ENCODE results near the gene NXN.

The NXN gene

DNA sequence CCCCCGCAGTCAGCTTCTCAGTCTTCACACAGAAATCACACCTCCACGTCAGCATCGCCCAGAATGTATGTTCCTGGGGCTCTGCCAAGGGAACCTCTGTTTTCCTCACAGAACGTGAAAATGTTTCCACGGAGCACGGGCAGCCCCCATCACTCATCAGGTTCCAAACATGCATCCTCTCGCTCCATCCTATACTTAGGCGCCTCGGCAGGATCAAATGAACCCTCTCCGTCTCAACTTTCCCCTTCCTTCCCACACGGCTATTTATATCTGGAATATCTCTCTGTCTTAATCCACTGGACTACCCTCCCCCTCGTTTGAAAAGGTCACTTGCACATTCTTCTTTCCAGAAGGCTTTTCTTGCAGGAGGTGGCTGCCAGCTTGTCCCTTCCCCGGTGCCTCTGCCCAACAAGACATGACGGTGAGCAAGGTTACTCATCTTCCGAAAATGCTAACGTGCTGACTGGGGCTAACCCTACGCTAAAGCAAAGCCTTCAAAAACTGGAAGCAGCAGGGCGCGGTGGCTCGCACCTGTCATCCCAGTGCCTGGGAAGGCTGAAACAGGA, 21.6 kb downstream of the NXN start:
- no peak for DNase-seq

- DNase-seq, result no peak
These were observed 22.7 kb downstream of the NXN start for GRCh38 chr17:956905-957304.

- no peak for DNase-seq
These were observed 25.0 kb downstream of the NXN start for GRCh38 chr17:954431-955164.

- DNase-seq, result no peak
These were observed 25.8 kb downstream of the NXN start for GRCh38 chr17:953767-954166.

DNA sequence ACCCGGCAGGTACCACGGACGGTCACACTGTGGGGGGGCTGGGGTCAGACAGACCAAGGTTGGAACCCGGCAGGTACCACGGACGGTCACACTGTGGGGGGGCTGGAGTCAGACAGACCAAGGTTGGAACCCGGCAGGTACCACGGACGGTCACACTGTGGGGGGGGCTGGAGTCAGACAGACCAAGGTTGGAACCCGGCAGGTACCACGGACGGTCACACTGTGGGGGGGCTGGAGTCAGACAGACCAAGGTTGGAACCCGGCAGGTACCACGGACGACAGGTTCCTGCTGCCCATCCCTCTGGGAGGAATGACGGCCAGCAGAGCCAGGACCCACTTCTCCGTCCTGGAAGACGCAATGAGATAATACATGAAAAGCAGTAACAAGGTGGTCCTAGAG, 27.0 kb downstream of the NXN start:
- DNase-seq, result peak in 3 of 56 donors; percentile 13 to 32 (median 32)

- no peak for DNase-seq
These were observed 28.0 kb downstream of the NXN start for GRCh38 chr17:951325-952132.

GRCh38 chr17:949623-950303, 29.8 kb downstream of the NXN start:
- DNase-seq, result no peak

DNA sequence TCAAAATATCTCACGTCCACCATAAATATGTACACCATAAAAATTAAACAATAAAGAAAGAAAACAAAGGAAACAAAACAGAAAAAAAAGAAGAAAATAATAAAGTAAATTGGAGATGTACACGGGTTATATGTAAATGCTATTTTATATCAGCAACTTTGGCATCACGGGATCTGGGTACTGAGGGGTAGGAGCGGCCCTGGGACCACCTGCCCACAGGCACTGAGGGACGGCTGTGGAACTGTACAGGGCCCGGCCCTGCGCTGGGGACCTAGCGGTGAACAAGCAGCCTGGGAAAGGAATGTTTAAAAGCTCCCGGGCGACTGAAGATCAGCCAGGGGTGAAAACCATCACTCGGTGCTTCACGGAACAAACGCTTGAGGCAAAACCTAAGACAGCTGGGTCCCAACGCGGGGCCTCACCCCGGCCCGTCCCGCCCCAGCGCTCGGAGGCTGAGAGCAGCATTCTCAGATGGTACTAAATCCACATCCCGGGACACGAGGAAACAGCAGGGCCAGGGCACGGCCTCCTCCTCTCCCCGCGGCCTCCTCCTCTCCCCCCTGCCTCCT, 31.2 kb downstream of the NXN start:
- DNase-seq, result no peak

DNA sequence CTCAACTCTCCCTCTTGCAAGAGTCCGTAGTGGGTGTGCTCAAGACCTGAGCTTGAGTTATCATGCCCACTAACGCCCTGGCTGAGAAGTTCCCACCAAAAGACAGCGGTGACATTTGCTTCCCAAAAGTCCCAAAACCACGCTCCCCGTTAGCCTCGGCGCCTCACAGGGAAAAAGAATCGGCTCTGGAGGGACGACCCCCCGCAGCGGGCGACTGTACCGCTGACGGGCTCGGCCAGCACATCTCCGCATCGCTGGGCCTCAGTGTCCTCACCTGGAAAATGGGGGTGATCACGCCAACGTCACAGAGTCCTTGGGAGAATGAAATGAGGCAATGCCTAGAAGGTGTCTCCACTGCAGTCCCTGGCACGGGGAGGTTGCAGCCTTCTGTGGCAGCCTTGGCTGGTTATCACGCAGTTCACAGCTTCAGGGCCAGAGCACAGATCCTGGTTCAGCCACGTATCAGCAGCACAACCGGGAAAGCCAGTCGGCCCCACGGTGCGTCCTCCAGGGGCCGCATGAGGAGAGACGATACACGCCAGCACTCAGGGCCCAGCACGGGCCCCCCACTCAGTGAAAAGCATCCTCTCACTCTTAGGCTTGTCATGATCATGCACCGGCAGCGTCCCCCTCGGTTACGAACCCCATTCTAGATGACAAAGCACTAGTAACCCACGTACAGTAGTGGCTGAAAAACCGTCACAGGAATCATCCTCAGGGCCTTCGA, 32.9 kb downstream of the NXN start:
- DNase-seq, result no peak

DNA sequence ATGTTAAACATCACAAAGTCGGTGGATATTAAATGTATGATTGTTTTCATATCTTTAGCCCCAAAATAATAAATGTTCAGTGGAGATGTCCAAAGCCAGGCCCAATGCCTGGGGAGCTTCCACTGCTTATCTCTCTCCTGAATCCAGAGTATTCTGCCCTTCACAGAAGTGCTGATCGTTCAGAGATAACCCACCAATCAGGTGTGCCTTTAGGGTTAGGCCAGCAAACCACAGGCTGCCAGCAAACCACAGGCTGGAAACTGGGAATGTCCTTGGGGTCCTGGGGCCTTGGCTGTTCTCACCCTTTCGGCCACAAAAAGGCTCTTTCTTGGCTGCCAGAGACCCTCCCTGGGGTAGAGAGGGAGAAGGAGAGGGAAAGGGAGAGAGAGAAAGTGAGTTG, 33.9 kb downstream of the NXN start:
- DNase-seq, result no peak

DNA sequence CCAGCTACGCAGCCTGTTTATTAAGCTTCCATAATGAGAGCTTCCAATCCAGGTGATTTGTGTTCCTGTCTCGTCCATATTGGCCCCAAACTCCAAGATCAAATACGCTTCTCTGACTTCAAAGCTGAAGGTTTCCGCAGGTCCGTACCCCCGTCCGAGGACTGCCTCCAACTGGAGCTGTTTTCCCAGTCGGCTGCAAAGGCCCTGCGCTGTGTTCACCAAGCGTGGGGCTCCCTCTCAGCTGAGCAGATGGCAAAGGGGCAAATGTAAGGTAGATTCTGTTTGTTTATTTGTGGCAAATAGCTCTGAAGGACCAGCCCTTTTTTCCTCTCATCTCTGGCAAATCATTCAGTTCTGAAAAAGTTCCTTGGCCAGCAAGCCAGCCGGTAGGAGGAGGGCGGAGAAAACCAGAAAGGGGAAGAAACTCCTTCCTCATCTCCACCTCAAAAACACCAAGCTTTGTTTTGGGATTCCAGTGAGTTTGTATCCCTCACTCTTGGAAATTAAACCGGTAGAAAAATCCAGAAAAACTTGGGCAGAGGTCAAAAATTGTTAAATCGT, 35.2 kb downstream of the NXN start:
- peak in 1 of 56 donors; percentile 8 for DNase-seq

DNA sequence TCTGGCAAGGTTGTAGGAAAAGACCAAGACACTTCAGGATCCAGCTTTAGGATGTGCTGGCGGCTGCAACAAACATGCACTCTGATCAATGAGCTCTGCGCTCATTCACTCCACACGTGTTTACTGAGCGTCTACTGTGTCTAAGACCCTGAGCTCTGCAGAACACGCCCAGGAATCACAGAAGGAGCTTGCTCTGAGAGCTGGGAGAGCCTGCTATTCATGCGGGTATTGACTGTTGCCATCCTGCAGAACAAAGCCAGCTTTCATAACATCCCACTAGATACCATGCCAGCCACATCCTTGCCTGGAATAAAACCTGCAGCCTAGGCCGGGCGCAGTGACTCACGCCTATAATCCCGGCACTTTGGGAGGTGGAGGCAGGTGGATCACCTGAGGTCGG, 44.1 kb downstream of the NXN start:
- peak in 2 of 56 donors; percentile 2 to 44 for DNase-seq

DNA sequence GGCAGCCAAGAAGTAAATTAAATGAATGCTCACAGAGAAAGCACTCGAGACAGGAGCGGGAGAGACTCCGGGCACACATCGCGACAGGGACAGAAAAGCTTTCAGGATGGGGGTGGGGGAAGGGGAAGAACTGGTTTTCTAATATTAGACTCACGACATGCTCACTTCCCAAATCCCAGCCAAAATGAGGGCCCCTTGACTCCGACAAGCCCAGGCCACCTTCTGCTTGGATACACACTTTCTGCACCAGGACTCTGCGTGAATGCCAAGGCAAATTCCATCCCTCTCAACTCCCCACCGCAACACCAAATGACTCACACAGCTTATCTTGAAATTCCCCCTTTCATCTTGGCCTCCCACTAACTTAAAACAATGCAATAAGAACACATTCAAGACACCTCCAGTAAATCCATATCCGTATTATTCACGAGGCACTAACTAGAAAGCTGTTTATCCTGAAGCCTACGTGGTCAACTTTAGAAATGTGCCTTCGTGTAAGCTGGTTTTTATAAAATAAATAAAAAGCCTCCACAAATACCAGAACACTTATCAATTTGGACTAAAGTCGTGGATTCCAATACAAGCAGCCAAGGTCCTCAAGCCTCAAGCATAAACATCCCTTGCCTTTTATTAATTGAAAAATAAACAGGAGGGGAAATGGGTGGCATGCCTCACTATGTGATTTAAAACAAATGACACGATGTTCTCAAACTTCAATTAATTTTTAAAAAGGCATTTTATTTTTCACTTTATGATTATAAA, 46.1 kb downstream of the NXN start:
- no peak for DNase-seq

DNA sequence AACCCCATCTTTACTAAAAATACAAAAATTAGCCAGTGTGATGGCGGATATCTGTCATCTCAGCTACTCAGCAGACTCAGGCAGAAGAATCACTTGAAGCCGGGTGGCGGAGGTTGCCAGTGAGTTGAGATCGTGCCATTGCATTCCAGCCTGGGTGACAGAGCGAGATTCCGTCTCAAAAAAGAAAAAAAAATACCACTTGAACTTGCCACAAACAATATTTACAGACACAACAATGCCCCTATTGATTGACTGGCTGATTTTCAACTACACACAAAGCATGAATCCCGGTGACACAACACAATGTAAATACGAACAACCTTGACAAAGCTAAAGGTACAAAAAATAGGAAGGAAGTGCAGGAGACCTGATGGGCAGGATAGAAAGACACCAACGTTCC, 49.3 kb downstream of the NXN start:
- no peak for DNase-seq

DNA sequence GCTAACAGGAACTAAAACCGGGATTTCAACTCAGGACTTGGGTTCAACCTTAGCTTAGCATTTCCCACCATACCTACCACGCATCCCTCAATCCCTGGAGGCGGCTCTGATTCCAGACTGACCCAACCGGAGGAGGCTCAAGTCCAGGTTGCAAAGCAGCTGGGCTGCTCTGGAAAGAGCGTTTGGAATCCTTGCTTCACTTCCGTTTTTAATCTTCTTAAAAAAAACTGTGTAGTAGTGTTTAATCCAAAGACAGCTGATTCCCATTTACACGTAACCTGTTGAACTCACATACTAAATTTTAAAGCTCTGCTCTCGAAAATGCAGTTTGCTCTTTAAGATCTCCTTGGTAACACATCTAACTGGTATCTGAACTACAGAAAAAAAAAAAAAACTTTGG, 50.0 kb downstream of the NXN start:
- DNase-seq, result no peak

- DNase-seq, result peak in 1 of 56 donors; percentile 30
These were observed 51.7 kb downstream of the NXN start for GRCh38 chr17:927611-928461.

DNA sequence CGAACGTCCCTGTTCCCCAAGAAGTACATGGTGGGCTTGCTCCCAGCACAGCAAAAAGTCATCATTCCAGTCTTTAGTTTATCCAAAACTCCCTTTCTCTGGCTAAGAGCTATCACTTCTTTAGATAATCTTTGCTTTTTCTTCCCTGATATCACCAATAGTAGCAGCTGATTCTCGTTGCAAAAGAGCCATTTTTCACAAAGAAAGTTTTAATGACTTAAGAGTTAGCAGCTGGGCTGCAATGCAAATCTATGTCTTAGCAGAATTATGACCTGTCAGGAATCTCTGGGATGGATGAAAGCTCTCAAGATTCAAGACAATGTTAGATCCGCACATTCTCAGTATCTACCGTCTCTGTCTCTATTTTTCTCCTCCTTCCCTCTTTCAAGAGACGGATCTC, 53.8 kb downstream of the NXN start:
- DNase-seq, result no peak

DNA sequence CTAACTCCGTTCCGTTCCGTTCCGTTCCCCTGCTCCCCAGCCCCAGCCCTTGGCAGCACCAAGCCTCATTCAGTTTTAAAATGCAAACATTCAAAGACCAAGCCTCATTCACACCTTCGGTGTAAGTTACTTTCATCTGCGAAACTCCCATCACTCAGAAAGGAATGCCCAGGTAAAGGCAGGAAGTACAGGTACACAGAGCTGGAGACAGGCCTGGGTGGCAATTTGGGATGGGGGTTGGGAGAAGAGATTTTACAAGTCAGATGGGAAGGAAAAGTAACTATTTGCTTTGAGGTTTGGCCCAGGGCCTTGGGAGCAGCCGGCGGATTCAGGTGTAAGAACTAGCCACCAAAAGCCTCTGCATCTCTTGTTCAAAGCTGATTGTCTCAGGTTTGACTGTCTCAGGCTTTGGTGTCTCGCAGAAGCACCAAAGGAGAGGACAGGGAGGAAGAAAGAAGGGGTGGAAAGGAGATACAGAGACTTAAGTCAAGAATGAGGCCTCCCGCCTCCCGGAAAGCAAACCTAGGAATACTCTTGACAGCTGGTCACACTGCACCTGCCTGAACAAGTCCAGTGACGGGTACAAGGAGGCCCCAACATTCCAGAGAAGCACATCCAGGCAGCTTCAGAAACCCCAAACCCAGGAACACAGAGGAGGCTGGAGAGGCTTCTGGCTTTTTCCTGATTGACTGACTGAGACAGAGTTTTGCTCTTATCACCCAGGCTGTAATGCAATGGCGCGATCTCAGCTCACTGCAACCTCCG, 54.7 kb downstream of the NXN start:
- no peak for DNase-seq
